Neural crest cell (in vitro differentiated cells): ENCODE results near the gene CIB2. TPM values are rescaled to one million over a fixed set of nuclear protein-coding genes. Genes with fewer than 3 reads are reported as not detected.

ENCODE experiments used
- DNase-seq: peaks from one replicate; pipeline ENCODE4 v3.0.0; 2021; ENCODE audit warnings: low read depth, mixed read lengths, low spot score
- H3K27ac Mint-ChIP-seq: one replicate; pipeline ENCODE4 v1.8.0; 2021; ENCODE audit warnings: mild to moderate bottlenecking, mixed read lengths; ENCODE audit not compliant: unreplicated experiment
- H3K27me3 Mint-ChIP-seq: 2 replicates; pipeline ENCODE4 v1.8.0; 2021; ENCODE audit warnings: low read depth, mild to moderate bottlenecking, mixed read lengths
- H3K36me3 Mint-ChIP-seq: 2 replicates; pipeline ENCODE4 v1.8.0; 2021; ENCODE audit warnings: low read depth, mild to moderate bottlenecking, mixed read lengths
- H3K4me1 Mint-ChIP-seq: 2 replicates; pipeline ENCODE4 v1.8.0; 2021; ENCODE audit warnings: mixed read lengths
- H3K4me3 Mint-ChIP-seq: one replicate; pipeline ENCODE4 v1.8.0; 2021; ENCODE audit warnings: mild to moderate bottlenecking, mixed read lengths
- H3K9me3 Mint-ChIP-seq: 2 replicates; pipeline ENCODE4 v1.8.0; 2021; ENCODE audit warnings: mixed read lengths
- CTCF ChIP-seq: fragments of 200-600 bp; sonication (generic); conservative IDR thresholded peaks from 2 replicates; pipeline ENCODE4 v1.5.0; 2021; ENCODE audit warnings: antibody characterized with exemption, mild to moderate bottlenecking
- total RNA-seq: library from RNA; stranded (reverse); gene quantifications from 2 replicates; pipeline ENCODE4 v1.2.1, GENCODE V29; 2021

CIB2 gene
- total RNA-seq, 1 donor from 2014 or later, result 37.7 TPM

GRCh38 chr15:78105476-78106241 is 25.6 kb downstream of the CIB2 start:
- no peaks in the 10 kb centered on the region for H3K27me3 Mint-ChIP-seq
- no peaks in the 10 kb centered on the region for H3K36me3 Mint-ChIP-seq
- TF ChIP-seq CTCF, result no peak
- no peak for DNase-seq
- H3K9me3 Mint-ChIP-seq, result no peaks in the 10 kb centered on the region
- H3K4me1 Mint-ChIP-seq, result no peaks in the 10 kb centered on the region
- H3K4me3 Mint-ChIP-seq, result no peak overlapping the region
- H3K27ac Mint-ChIP-seq, result peak overlapping the region; percentile 76

GRCh38 chr15:78104566-78105475 is 26.4 kb downstream of the CIB2 start:
- TF ChIP-seq CTCF, result no peak
- DNase-seq, result no peak
- Mint-ChIP-seq H3K36me3 (no peaks in the 10 kb centered on the region), H3K9me3 (no peaks in the 10 kb centered on the region), H3K27ac (peak overlapping the region; percentile 78), H3K27me3 (no peaks in the 10 kb centered on the region), H3K4me3 (no peak overlapping the region), H3K4me1 (no peaks in the 10 kb centered on the region)

- Mint-ChIP-seq H3K36me3 (no peaks in the 10 kb centered on the region), H3K4me3 (no peak overlapping the region), H3K27ac (peak overlapping the region; percentile 78), H3K9me3 (no peaks in the 10 kb centered on the region), H3K4me1 (no peaks in the 10 kb centered on the region), H3K27me3 (no peaks in the 10 kb centered on the region)
- no peak for TF ChIP-seq CTCF
- DNase-seq, result no peak
Observed at GRCh38 chr15:78104119-78104479, 27.1 kb downstream of the CIB2 start.

GRCh38 chr15:78103406-78104118 is 27.7 kb downstream of the CIB2 start:
- Mint-ChIP-seq H3K9me3 (no peaks in the 10 kb centered on the region), H3K4me1 (no peaks in the 10 kb centered on the region), H3K27me3 (no peaks in the 10 kb centered on the region), H3K27ac (peak overlapping the region; percentile 47), H3K4me3 (no peak overlapping the region), H3K36me3 (no peaks in the 10 kb centered on the region)
- DNase-seq, result no peak
- no peak for TF ChIP-seq CTCF

GRCh38 chr15:78102741-78103140 is 28.5 kb downstream of the CIB2 start:
- H3K4me1 Mint-ChIP-seq, result no peaks in the 10 kb centered on the region
- H3K36me3 Mint-ChIP-seq, result no peaks in the 10 kb centered on the region
- no peak for TF ChIP-seq CTCF
- H3K9me3 Mint-ChIP-seq, result no peaks in the 10 kb centered on the region
- no peak overlapping the region for H3K4me3 Mint-ChIP-seq
- H3K27me3 Mint-ChIP-seq, result no peaks in the 10 kb centered on the region
- no peak overlapping the region for H3K27ac Mint-ChIP-seq
- no peak for DNase-seq
